SU-DHL-6 (cell line): ENCODE measurements around the gene PLXND1.

Experiments
- CTCF ChIP-seq: fragments of 200-600 bp; sonication (generic); IDR thresholded peaks from one replicate; pipeline ENCODE4 v1.5.1; 2017; ENCODE audit warnings: antibody characterized with exemption, mild to moderate bottlenecking, low read length, moderate library complexity; ENCODE audit not compliant: insufficient read depth, poor library complexity, severe bottlenecking
- EZH2phosphoT487 ChIP-seq: fragments of 200-600 bp; sonication (generic), shearing (Covaris generic); conservative IDR thresholded peaks from 2 replicates; pipeline ENCODE4 v1.6.1; 2018; ENCODE audit warnings: mild to moderate bottlenecking, antibody characterized with exemption, low read length, moderate library complexity, mixed read lengths

GRCh38 chr3:129543999-129544398 lies 62.5 kb downstream of the PLXND1 start:
- TF ChIP-seq CTCF (no peak), EZH2phosphoT487 (no peak)
